H9 (cell line): Measurements from ENCODE around the gene EFEMP1. TPM values are rescaled to one million over a fixed set of nuclear protein-coding genes. Genes with fewer than 3 reads are reported as not detected.

Source experiments
- DNase-seq: peaks from one replicate; pipeline ENCODE4 v3.0.0-alpha.2; 2017
- H2AFZ ChIP-seq: one replicate; pipeline ENCODE4 v1.6.1; 2013; ENCODE audit warnings: mild to moderate bottlenecking, low read length, control low read depth, moderate library complexity
- H2AK5ac ChIP-seq: 2 replicates; pipeline ENCODE4 v1.6.1; 2013; ENCODE audit warnings: low read length, control low read depth, mixed read lengths; ENCODE audit not compliant: insufficient read length
- H2BK120ac ChIP-seq: one replicate; pipeline ENCODE4 v1.6.1; 2013; ENCODE audit warnings: low read depth, mild to moderate bottlenecking, low read length, control low read depth, inconsistent platforms; ENCODE audit not compliant: poor library complexity, severe bottlenecking
- H2BK12ac ChIP-seq: 2 replicates; pipeline ENCODE4 v1.6.1; 2013; ENCODE audit warnings: low read length, control low read depth, mixed read lengths, low read depth; ENCODE audit not compliant: insufficient read length
- H2BK15ac ChIP-seq: 2 replicates; pipeline ENCODE4 v1.6.1; 2013; ENCODE audit warnings: low read depth, low read length, control low read depth
- H2BK20ac ChIP-seq: one replicate; pipeline ENCODE4 v1.6.1; 2013; ENCODE audit warnings: low read depth, mild to moderate bottlenecking, low read length, control low read depth, inconsistent platforms; ENCODE audit not compliant: poor library complexity, severe bottlenecking
- H2BK5ac ChIP-seq: 2 replicates; pipeline ENCODE4 v1.6.1; 2013; ENCODE audit warnings: low read length, control low read depth, mixed read lengths; ENCODE audit not compliant: insufficient read length
- H3K14ac ChIP-seq: 2 replicates; pipeline ENCODE4 v1.6.1; 2013; ENCODE audit warnings: low read length, control low read depth; ENCODE audit not compliant: insufficient read depth
- H3K18ac ChIP-seq: 2 replicates; pipeline ENCODE4 v1.6.1; 2013; ENCODE audit warnings: low read depth, mild to moderate bottlenecking, mixed read lengths, low read length, control low read depth; ENCODE audit not compliant: insufficient read length
- H3K23ac ChIP-seq: 2 replicates; pipeline ENCODE4 v1.6.1; 2013; ENCODE audit warnings: low read length, control low read depth, mixed read lengths, low read depth; ENCODE audit not compliant: insufficient read length
- H3K23me2 ChIP-seq: 2 replicates; pipeline ENCODE4 v1.6.1; 2013; ENCODE audit warnings: low read depth, mild to moderate bottlenecking, mixed read lengths, low read length, control low read depth; ENCODE audit not compliant: insufficient read length, poor library complexity, severe bottlenecking
- H3K27ac ChIP-seq: 2 replicates; pipeline ENCODE4 v1.5.1; 2013; ENCODE audit warnings: low read length, control low read depth, mixed read lengths, low read depth; ENCODE audit not compliant: insufficient read length
- H3K27me3 ChIP-seq: 2 replicates; pipeline ENCODE4 v1.6.1; 2013; ENCODE audit warnings: low read length, control low read depth, inconsistent platforms; ENCODE audit not compliant: insufficient read depth
- H3K4ac ChIP-seq: 2 replicates; pipeline ENCODE4 v1.6.1; 2013; ENCODE audit warnings: low read depth, mild to moderate bottlenecking, control low read depth, inconsistent platforms, low read length, moderate library complexity
- H3K4me1 ChIP-seq: 2 replicates; pipeline ENCODE4 v1.6.1; 2013; ENCODE audit warnings: low read length, control low read depth, inconsistent platforms; ENCODE audit not compliant: insufficient read depth
- H3K4me2 ChIP-seq: 2 replicates; pipeline ENCODE4 v1.6.1; 2013; ENCODE audit warnings: low read length, control low read depth, mixed read lengths; ENCODE audit not compliant: insufficient read length, insufficient read depth
- H3K56ac ChIP-seq: 2 replicates; pipeline ENCODE4 v1.6.1; 2013; ENCODE audit warnings: low read depth, mild to moderate bottlenecking, mixed read lengths, low read length, control low read depth; ENCODE audit not compliant: insufficient read length
- H3K79me1 ChIP-seq: 2 replicates; pipeline ENCODE4 v1.6.1; 2013; ENCODE audit warnings: low read depth, mild to moderate bottlenecking, moderate library complexity, low read length, control low read depth, inconsistent platforms; ENCODE audit not compliant: insufficient read depth, poor library complexity, severe bottlenecking
- H3K79me2 ChIP-seq: 2 replicates; pipeline ENCODE4 v1.6.1; 2013; ENCODE audit warnings: low read length, control low read depth, inconsistent platforms; ENCODE audit not compliant: insufficient read depth
- H3K9ac ChIP-seq: 2 replicates; pipeline ENCODE4 v1.6.1; 2013; ENCODE audit warnings: low read length, control low read depth, mixed read lengths; ENCODE audit not compliant: insufficient read length; ENCODE audit errors: extremely low read depth
- H3K9me3 ChIP-seq: one replicate; pipeline ENCODE4 v1.6.1; 2013; ENCODE audit warnings: low read depth, low read length, inconsistent platforms; ENCODE audit not compliant: control insufficient read depth
- H3T11ph ChIP-seq: one replicate; pipeline ENCODE4 v1.6.1; 2013; ENCODE audit warnings: mild to moderate bottlenecking, low read length, control low read depth, inconsistent platforms
- H4K20me1 ChIP-seq: one replicate; pipeline ENCODE4 v1.6.1; 2013; ENCODE audit not compliant: control insufficient read depth, insufficient read length, insufficient read depth
- H4K5ac ChIP-seq: 2 replicates; pipeline ENCODE4 v1.6.1; 2013; ENCODE audit warnings: low read depth, mild to moderate bottlenecking, mixed read lengths, low read length, control low read depth; ENCODE audit not compliant: insufficient read length
- H4K8ac ChIP-seq: replicated peaks from 2 replicates; pipeline ENCODE4 v1.6.1; 2013; ENCODE audit warnings: low read length, control low read depth, mixed read lengths, low read depth; ENCODE audit not compliant: insufficient read length
- H4K91ac ChIP-seq: 2 replicates; pipeline ENCODE4 v1.6.1; 2013; ENCODE audit warnings: low read depth, mild to moderate bottlenecking, moderate library complexity, mixed read lengths, low read length, control low read depth; ENCODE audit not compliant: insufficient read length
- H3K27ac Mint-ChIP-seq, 3 experiments: 2 replicates in 2 of 3; 3 replicates in 1 of 3; pipeline ENCODE4 v1.8.0; 2020 to 2021; ENCODE audit warnings: mixed read lengths in 3 of 3, mild to moderate bottlenecking in 1 of 3, moderate library complexity in 1 of 3
- H3K27me3 Mint-ChIP-seq: 2 replicates; pipeline ENCODE4 v1.8.0; 2021; ENCODE audit warnings: low read depth, mild to moderate bottlenecking, moderate library complexity, mixed read lengths
- H3K36me3 Mint-ChIP-seq, 3 experiments: 2 replicates in 2 of 3; 3 replicates in 1 of 3; pipeline ENCODE4 v1.8.0; 2020 to 2021; ENCODE audit warnings: low read depth in 3 of 3, mixed read lengths in 3 of 3; ENCODE audit not compliant: insufficient read depth in 1 of 3
- H3K4me1 Mint-ChIP-seq, 2 experiments: 2 replicates each; pipeline ENCODE4 v1.8.0; 2020; ENCODE audit warnings: mixed read lengths in 2 of 2
- H3K4me3 Mint-ChIP-seq, 2 experiments: 2 replicates in 1 of 2; 3 replicates in 1 of 2; pipeline ENCODE4 v1.8.0; 2020 to 2021; ENCODE audit warnings: mild to moderate bottlenecking in 2 of 2, mixed read lengths in 2 of 2, moderate library complexity in 1 of 2
- H3K9me3 Mint-ChIP-seq, 2 experiments: 2 replicates in 1 of 2; 3 replicates in 1 of 2; pipeline ENCODE4 v1.8.0; 2020; ENCODE audit warnings: mild to moderate bottlenecking in 2 of 2, mixed read lengths in 2 of 2, moderate library complexity in 1 of 2
- WGBS: extraction: QIAGEN DNeasy Blood & Tissue Kit; methylation state at CpG from one replicate; pipeline ENCODE4 v1.1.7; 2013; ENCODE audit warnings: missing lambda C conversion rate, low lambda C conversion rate, mixed read lengths; ENCODE audit not compliant: insufficient read length; ENCODE audit errors: extremely low coverage; 5-methylcytosine and 5-hydroxymethylcytosine counted together
- total RNA-seq: library from RNA; stranded (reverse); gene quantifications from 2 replicates; pipeline ENCODE4 v1.2.1, GENCODE V29; 2021
- TF ChIP-seq, protein P1 (sequence below): fragments of 200-600 bp; sonication (generic); conservative IDR thresholded peaks from 3 replicates; pipeline ENCODE4 v1.8.0; 2021; ENCODE audit warnings: antibody characterized with exemption, mild to moderate bottlenecking

Gene EFEMP1
- total RNA-seq, 1 experiment from 2014 or later: 3.5 TPM

GRCh38 chr2:55951533-55951932 lies 28.0 kb upstream of the EFEMP1 start:
- Histone ChIP-seq H3K4me1 (no peaks in the 10 kb centered on the region), H3K23me2 (no peaks in the 10 kb centered on the region), H3K14ac (no peak overlapping the region), H4K8ac (no peak overlapping the region), H3K23ac (no peak overlapping the region), H3K9me3 (no peaks in the 10 kb centered on the region), H3K79me1 (no peaks in the 10 kb centered on the region), H2AK5ac (no peak overlapping the region), H2BK15ac (no peak overlapping the region), H3K27ac (no peak overlapping the region), H3T11ph (no peak overlapping the region), H2BK12ac (no peak overlapping the region), H3K27me3 (no peaks in the 10 kb centered on the region), H3K4me2 (no peak overlapping the region), H3K4ac (no peak overlapping the region), H2AFZ (no peak overlapping the region), H3K79me2 (no peaks in the 10 kb centered on the region), H3K18ac (no peak overlapping the region), H3K9ac (no peak overlapping the region), H4K20me1 (no peaks in the 10 kb centered on the region), H2BK120ac (no peak overlapping the region), H3K56ac (no peak overlapping the region), H2BK20ac (no peak overlapping the region), H2BK5ac (no peak overlapping the region), H4K91ac (no peak overlapping the region), H4K5ac (no peak overlapping the region)
- H3K27ac Mint-ChIP-seq: peak overlapping the region in 2 of 3 experiments; percentile 16 to 74; a peak in 2 of 7 replicates
- no peaks in the 10 kb centered on the region for H3K36me3 Mint-ChIP-seq
- no peaks in the 10 kb centered on the region for H3K4me1 Mint-ChIP-seq
- no CpG with 5 or more reads among the region's 5 CpGs for WGBS
- TF ChIP-seq, protein P1, sequence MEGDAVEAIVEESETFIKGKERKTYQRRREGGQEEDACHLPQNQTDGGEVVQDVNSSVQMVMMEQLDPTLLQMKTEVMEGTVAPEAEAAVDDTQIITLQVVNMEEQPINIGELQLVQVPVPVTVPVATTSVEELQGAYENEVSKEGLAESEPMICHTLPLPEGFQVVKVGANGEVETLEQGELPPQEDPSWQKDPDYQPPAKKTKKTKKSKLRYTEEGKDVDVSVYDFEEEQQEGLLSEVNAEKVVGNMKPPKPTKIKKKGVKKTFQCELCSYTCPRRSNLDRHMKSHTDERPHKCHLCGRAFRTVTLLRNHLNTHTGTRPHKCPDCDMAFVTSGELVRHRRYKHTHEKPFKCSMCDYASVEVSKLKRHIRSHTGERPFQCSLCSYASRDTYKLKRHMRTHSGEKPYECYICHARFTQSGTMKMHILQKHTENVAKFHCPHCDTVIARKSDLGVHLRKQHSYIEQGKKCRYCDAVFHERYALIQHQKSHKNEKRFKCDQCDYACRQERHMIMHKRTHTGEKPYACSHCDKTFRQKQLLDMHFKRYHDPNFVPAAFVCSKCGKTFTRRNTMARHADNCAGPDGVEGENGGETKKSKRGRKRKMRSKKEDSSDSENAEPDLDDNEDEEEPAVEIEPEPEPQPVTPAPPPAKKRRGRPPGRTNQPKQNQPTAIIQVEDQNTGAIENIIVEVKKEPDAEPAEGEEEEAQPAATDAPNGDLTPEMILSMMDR: no peak
- peaks cover 3% of the 10 kb centered on the region for H3K27me3 Mint-ChIP-seq
- H3K4me3 Mint-ChIP-seq: no peak overlapping the region
- H3K9me3 Mint-ChIP-seq: no peaks in the 10 kb centered on the region
- no peak for DNase-seq
